LHCN-M2 (cell line): ENCODE results near the gene TXNRD1. TPM values are rescaled to one million over a fixed set of nuclear protein-coding genes. Genes with fewer than 3 reads are reported as not detected.
"Not testable (repeated sequence)": the region's sequence is repeated elsewhere in the genome, so short reads cannot be mapped to it uniquely, and the experiment has no call there.

Source experiments
- DNase-seq: peaks from one replicate; pipeline ENCODE4 v3.0.0-alpha.2; 2012; ENCODE audit warnings: low read depth
- total RNA-seq: library from RNA; depleted of rRNA; stranded (reverse); fragments of >200 nt; gene quantifications from 2 replicates; pipeline ENCODE4 v1.2.3, GENCODE V29; 2014

Gene TXNRD1
- total RNA-seq, 1 experiment from 2014 or later, result 120 TPM

GRCh38 chr12:104323899-104324298, 108.3 kb downstream of the TXNRD1 start:
- DNase-seq, result no peak

GRCh38 chr12:104328278-104328677, 112.7 kb downstream of the TXNRD1 start:
- not testable (repeated sequence) for DNase-seq

- DNase-seq, result no peak
Observed at GRCh38 chr12:104328790-104329189, 113.2 kb downstream of the TXNRD1 start.

GRCh38 chr12:104329707-104330532, 114.3 kb downstream of the TXNRD1 start:
- no peak for DNase-seq

GRCh38 chr12:104331376-104331775, 115.8 kb downstream of the TXNRD1 start:
- DNase-seq, result no peak

- not testable (repeated sequence) for DNase-seq
Observed at GRCh38 chr12:104332273-104332672, 116.7 kb downstream of the TXNRD1 start.

- DNase-seq, result no peak
Observed at GRCh38 chr12:104333692-104334255, 118.2 kb downstream of the TXNRD1 start.

GRCh38 chr12:104334581-104334980, 119.0 kb downstream of the TXNRD1 start:
- DNase-seq, result peak; percentile 67

GRCh38 chr12:104336115-104336514, 120.5 kb downstream of the TXNRD1 start:
- no peak for DNase-seq

- DNase-seq, result no peak
Observed at GRCh38 chr12:104337030-104337558, 121.5 kb downstream of the TXNRD1 start.

GRCh38 chr12:104339663-104340062, 124.1 kb downstream of the TXNRD1 start:
- DNase-seq, result no peak

GRCh38 chr12:104340177-104340576, 124.6 kb downstream of the TXNRD1 start:
- no peak for DNase-seq

- no peak for DNase-seq
Observed at GRCh38 chr12:104340925-104341611, 125.5 kb downstream of the TXNRD1 start.

GRCh38 chr12:104342147-104342546, 126.6 kb downstream of the TXNRD1 start:
- DNase-seq, result no peak

- no peak for DNase-seq
Observed at GRCh38 chr12:104342635-104343249, 127.2 kb downstream of the TXNRD1 start.

- no peak for DNase-seq
Observed at GRCh38 chr12:104344682-104345081, 129.1 kb downstream of the TXNRD1 start.

GRCh38 chr12:104345234-104346066, 129.9 kb downstream of the TXNRD1 start:
- DNase-seq, result peak; percentile 56

GRCh38 chr12:104347374-104348075, 131.9 kb downstream of the TXNRD1 start:
- DNase-seq, result no peak

- DNase-seq, result no peak
Observed at GRCh38 chr12:104348283-104348993, 132.9 kb downstream of the TXNRD1 start.
